Adipocyte (in vitro differentiated cells): ENCODE measurements around the gene UMOD.
A peak's percentile ranks its signal among the peaks of the same experiment; 100 is the strongest.

ENCODE experiments used
- DNase-seq: peaks from one replicate; pipeline ENCODE4 v3.0.0-alpha.2; 2015; ENCODE audit warnings: low read depth
- H3K27me3 ChIP-seq: replicated peaks from 2 replicates; pipeline ENCODE4 v1.7.0; 2013; ENCODE audit warnings: mild to moderate bottlenecking, low read length, moderate library complexity; ENCODE audit not compliant: control insufficient read depth, insufficient read depth
- H3K36me3 ChIP-seq: 2 replicates; pipeline ENCODE4 v1.7.0; 2013; ENCODE audit warnings: low read length, mild to moderate bottlenecking, moderate library complexity; ENCODE audit not compliant: control insufficient read depth, insufficient read depth, severe bottlenecking
- H3K4me1 ChIP-seq: 2 replicates; pipeline ENCODE4 v1.7.0; 2013; ENCODE audit warnings: mild to moderate bottlenecking, low read length, moderate library complexity; ENCODE audit not compliant: control insufficient read depth, insufficient read depth
- H3K4me3 ChIP-seq: 2 replicates; pipeline ENCODE4 v1.7.0; 2013; ENCODE audit warnings: mild to moderate bottlenecking, low read length, moderate library complexity
- H3K9ac ChIP-seq: 2 replicates; pipeline ENCODE4 v1.7.0; 2013; ENCODE audit warnings: mild to moderate bottlenecking, low read length, moderate library complexity
- H3K9me3 ChIP-seq: 2 replicates; pipeline ENCODE4 v1.7.0; 2013; ENCODE audit warnings: mild to moderate bottlenecking, low read length, moderate library complexity; ENCODE audit not compliant: control insufficient read depth

UMOD gene

GRCh38 chr16:20387978-20388377, 35.5 kb upstream of the UMOD start:
- DNase-seq: no peak
- Histone ChIP-seq H3K4me3 (no peak overlapping the region), H3K4me1 (no peaks in the 10 kb centered on the region), H3K9ac (no peak overlapping the region), H3K9me3 (no peaks in the 10 kb centered on the region), H3K36me3 (no peaks in the 10 kb centered on the region), H3K27me3 (peaks cover 24% of the 10 kb centered on the region)

- no peak overlapping the region for H3K9ac ChIP-seq
- peak; percentile 81 for DNase-seq
- H3K9me3 ChIP-seq: no peaks in the 10 kb centered on the region
- peaks cover 32% of the 10 kb centered on the region for H3K27me3 ChIP-seq
- no peaks in the 10 kb centered on the region for H3K36me3 ChIP-seq
- no peak overlapping the region for H3K4me3 ChIP-seq
- H3K4me1 ChIP-seq: no peaks in the 10 kb centered on the region
These were observed 33.6 kb upstream of the UMOD start for GRCh38 chr16:20385844-20386832.

GRCh38 chr16:20383106-20384029, 30.9 kb upstream of the UMOD start:
- Histone ChIP-seq H3K9me3 (no peaks in the 10 kb centered on the region), H3K9ac (no peak overlapping the region), H3K36me3 (no peaks in the 10 kb centered on the region), H3K4me3 (no peak overlapping the region), H3K27me3 (peaks cover 40% of the 10 kb centered on the region), H3K4me1 (no peaks in the 10 kb centered on the region)
- DNase-seq: peak; percentile 80

GRCh38 chr16:20382202-20382948, 29.9 kb upstream of the UMOD start:
- no peaks in the 10 kb centered on the region for H3K36me3 ChIP-seq

GRCh38 chr16:20380782-20381181, 28.3 kb upstream of the UMOD start:
- Histone ChIP-seq H3K27me3 (peaks cover 31% of the 10 kb centered on the region), H3K4me1 (no peaks in the 10 kb centered on the region), H3K36me3 (no peaks in the 10 kb centered on the region), H3K9me3 (no peaks in the 10 kb centered on the region), H3K9ac (no peak overlapping the region), H3K4me3 (no peak overlapping the region)
- DNase-seq: no peak

More at GRCh38 chr16:20382202-20382948, 29.9 kb upstream of the UMOD start:
- H3K4me1 ChIP-seq: no peaks in the 10 kb centered on the region
- no peak overlapping the region for H3K9ac ChIP-seq
- H3K9me3 ChIP-seq: no peaks in the 10 kb centered on the region
- DNase-seq: no peak
- no peak overlapping the region for H3K4me3 ChIP-seq
- peaks cover 40% of the 10 kb centered on the region for H3K27me3 ChIP-seq

GRCh38 chr16:20377181-20377580, 24.7 kb upstream of the UMOD start:
- DNase-seq: no peak
- Histone ChIP-seq H3K9me3 (peaks cover 5% of the 10 kb centered on the region), H3K9ac (no peak overlapping the region), H3K36me3 (no peaks in the 10 kb centered on the region), H3K4me1 (no peaks in the 10 kb centered on the region), H3K4me3 (no peak overlapping the region), H3K27me3 (peaks cover 19% of the 10 kb centered on the region)

- Histone ChIP-seq H3K9ac (no peak overlapping the region), H3K36me3 (no peaks in the 10 kb centered on the region), H3K27me3 (peaks cover 13% of the 10 kb centered on the region), H3K4me1 (no peaks in the 10 kb centered on the region), H3K4me3 (no peak overlapping the region), H3K9me3 (peaks cover 5% of the 10 kb centered on the region)
- DNase-seq: no peak
These were observed 20.2 kb upstream of the UMOD start for GRCh38 chr16:20372701-20373100.

- Histone ChIP-seq H3K36me3 (no peaks in the 10 kb centered on the region), H3K9me3 (peaks cover 5% of the 10 kb centered on the region), H3K4me1 (no peaks in the 10 kb centered on the region), H3K27me3 (peaks cover 14% of the 10 kb centered on the region), H3K9ac (no peak overlapping the region), H3K4me3 (no peak overlapping the region)
- DNase-seq: no peak
These were observed 17.0 kb upstream of the UMOD start for GRCh38 chr16:20369452-20370054.

GRCh38 chr16:20364051-20364450, 11.5 kb upstream of the UMOD start:
- Histone ChIP-seq H3K9ac (no peak overlapping the region), H3K27me3 (peaks cover 24% of the 10 kb centered on the region), H3K4me1 (no peaks in the 10 kb centered on the region), H3K9me3 (no peaks in the 10 kb centered on the region), H3K4me3 (no peak overlapping the region), H3K36me3 (no peaks in the 10 kb centered on the region)
- no peak for DNase-seq

GRCh38 chr16:20363191-20363590, 10.7 kb upstream of the UMOD start:
- no peaks in the 10 kb centered on the region for H3K4me1 ChIP-seq
- no peaks in the 10 kb centered on the region for H3K9me3 ChIP-seq
- no peak overlapping the region for H3K4me3 ChIP-seq
- H3K36me3 ChIP-seq: no peaks in the 10 kb centered on the region
- DNase-seq: no peak
- H3K9ac ChIP-seq: no peak overlapping the region
- H3K27me3 ChIP-seq: peaks cover 23% of the 10 kb centered on the region
